LNCAP (cell line): ENCODE results near the gene ESPNL.

Experiments
- CTCF ChIP-seq: fragments of 450-650 bp; IDR thresholded peaks from 2 replicates; pipeline ENCODE4 v1.5.1; 2017; ENCODE audit warnings: mild to moderate bottlenecking

The ESPNL gene

GRCh38 chr2:238146884-238147544 is 46.9 kb downstream of the ESPNL start:
- TF ChIP-seq CTCF: no peak

- TF ChIP-seq CTCF: no peak
These were observed 48.8 kb downstream of the ESPNL start for GRCh38 chr2:238148981-238149380.

- TF ChIP-seq CTCF: no peak
These were observed 49.9 kb downstream of the ESPNL start for GRCh38 chr2:238149841-238150572.

- TF ChIP-seq CTCF: no peak
These were observed 50.5 kb downstream of the ESPNL start for GRCh38 chr2:238150686-238151085.

GRCh38 chr2:238151205-238151604 is 51.1 kb downstream of the ESPNL start:
- TF ChIP-seq CTCF: no peak

GRCh38 chr2:238151628-238152235 is 51.6 kb downstream of the ESPNL start:
- no peak for TF ChIP-seq CTCF

- TF ChIP-seq CTCF: peak; percentile 29; the same call in 1 of the 2 replicates
These were observed 52.9 kb downstream of the ESPNL start for GRCh38 chr2:238152771-238153688.
